Liver (tissue), 9 donors: ENCODE data around the gene KIF17. TPM values are rescaled to one million over a fixed set of nuclear protein-coding genes. Genes with fewer than 3 reads are reported as not detected.

Source experiments
- DNase-seq: peaks from one replicate; pipeline ENCODE4 v3.0.0-alpha.2; 2017; ENCODE audit warnings: low spot score
- H3K27ac ChIP-seq, 2 donors: one replicate each; pipeline ENCODE4 v1.7.0; 2013; ENCODE audit warnings: inconsistent platforms in 2 of 2, low read length in 2 of 2, control low read depth in 1 of 2, low read depth in 1 of 2, mild to moderate bottlenecking in 1 of 2
- H3K27me3 ChIP-seq, 4 donors: one replicate each; pipeline versions ENCODE4 v1.6.1 to v1.7.0; 2013; ENCODE audit warnings: low read length in 3 of 4, inconsistent platforms in 1 of 4, mild to moderate bottlenecking in 1 of 4, moderate library complexity in 1 of 4; ENCODE audit not compliant: control insufficient read depth in 4 of 4, insufficient read depth in 4 of 4
- H3K36me3 ChIP-seq, 4 donors: one replicate each; pipeline versions ENCODE4 v1.6.1 to v1.7.0; 2013; ENCODE audit warnings: low read length in 3 of 4, mild to moderate bottlenecking in 3 of 4, low read depth in 1 of 4, moderate library complexity in 1 of 4; ENCODE audit not compliant: control insufficient read depth in 4 of 4, insufficient read depth in 3 of 4
- H3K4me1 ChIP-seq, 4 donors: one replicate each; pipeline versions ENCODE4 v1.6.1 to v1.7.0; 2013; ENCODE audit warnings: low read length in 3 of 4, mild to moderate bottlenecking in 3 of 4, moderate library complexity in 1 of 4; ENCODE audit not compliant: control insufficient read depth in 4 of 4, insufficient read depth in 4 of 4
- H3K4me3 ChIP-seq, 3 donors: one replicate each; pipeline versions ENCODE4 v1.6.1 to v1.7.0; 2013; ENCODE audit warnings: low read length in 3 of 3, control low read depth in 1 of 3, low read depth in 1 of 3, mild to moderate bottlenecking in 1 of 3
- H3K9ac ChIP-seq, 2 donors: one replicate each; pipeline ENCODE4 v1.7.0; 2013; ENCODE audit warnings: low read length in 2 of 2, mild to moderate bottlenecking in 2 of 2, moderate library complexity in 2 of 2, control low read depth in 1 of 2, low read depth in 1 of 2
- H3K9me3 ChIP-seq, 4 donors: one replicate each; pipeline versions ENCODE4 v1.6.1 to v1.7.0; 2013; ENCODE audit warnings: low read length in 3 of 4; ENCODE audit not compliant: control insufficient read depth in 4 of 4
- ATF3 ChIP-seq: IDR thresholded peaks from 2 replicates; pipeline ENCODE4 v1.6.1; 2016; ENCODE audit warnings: antibody characterized with exemption
- CTCF ChIP-seq: fragments of 150-350 bp; IDR thresholded peaks from 2 replicates; pipeline ENCODE4 v1.5.1; 2017; ENCODE audit warnings: improper control_type of control experiment, low read depth, low read length; ENCODE audit not compliant: missing input control
- EGR1 ChIP-seq, 2 donors: IDR thresholded peaks; 2 replicates each; pipeline ENCODE4 v1.6.1; 2016 to 2018; ENCODE audit warnings: antibody characterized with exemption in 2 of 2, low read depth in 2 of 2
- FOXA1 ChIP-seq: IDR thresholded peaks from 2 replicates; pipeline ENCODE4 v1.6.1; 2016; ENCODE audit warnings: antibody characterized with exemption
- FOXA2 ChIP-seq: IDR thresholded peaks from 2 replicates; pipeline ENCODE4 v1.6.1; 2016; ENCODE audit warnings: antibody characterized with exemption
- GABPA ChIP-seq, 2 donors: IDR thresholded peaks in 1 of 2; conservative IDR thresholded peaks in 1 of 2; 2 replicates each; pipeline ENCODE4 v1.6.1; 2016; ENCODE audit warnings: antibody characterized with exemption in 2 of 2, mild to moderate bottlenecking in 1 of 2, moderate library complexity in 1 of 2
- HNF4A ChIP-seq, 2 donors: conservative IDR thresholded peaks; 2 replicates each; pipeline ENCODE4 v1.6.1; 2016; ENCODE audit warnings: antibody characterized with exemption in 2 of 2, mild to moderate bottlenecking in 2 of 2
- HNF4G ChIP-seq: IDR thresholded peaks from 2 replicates; pipeline ENCODE4 v1.6.1; 2016; ENCODE audit warnings: antibody characterized with exemption
- JUND ChIP-seq, 2 donors: IDR thresholded peaks; 2 replicates each; pipeline ENCODE4 v1.6.1; 2016; ENCODE audit warnings: antibody characterized with exemption in 2 of 2
- MAX ChIP-seq: IDR thresholded peaks from 2 replicates; pipeline ENCODE4 v1.6.1; 2016; ENCODE audit warnings: antibody characterized with exemption
- NR2F2 ChIP-seq: IDR thresholded peaks from 2 replicates; pipeline ENCODE4 v1.6.1; 2016; ENCODE audit warnings: antibody characterized with exemption
- RAD21 ChIP-seq, 2 donors: IDR thresholded peaks; 2 replicates each; pipeline ENCODE4 v1.6.1; 2016; ENCODE audit warnings: antibody characterized with exemption in 2 of 2, mild to moderate bottlenecking in 2 of 2
- REST ChIP-seq: IDR thresholded peaks from 2 replicates; pipeline ENCODE4 v1.6.1; 2016; ENCODE audit warnings: antibody characterized with exemption, mild to moderate bottlenecking
- RXRA ChIP-seq, 2 donors: IDR thresholded peaks; 2 replicates each; pipeline ENCODE4 v1.6.1; 2017 to 2018; ENCODE audit warnings: antibody characterized with exemption in 2 of 2, mild to moderate bottlenecking in 1 of 2
- SP1 ChIP-seq: IDR thresholded peaks from 2 replicates; pipeline ENCODE4 v1.6.1; 2018; ENCODE audit warnings: antibody characterized with exemption, mild to moderate bottlenecking
- TAF1 ChIP-seq: conservative IDR thresholded peaks from 2 replicates; pipeline ENCODE4 v1.6.1; 2016; ENCODE audit warnings: antibody characterized with exemption, mild to moderate bottlenecking
- YY1 ChIP-seq: IDR thresholded peaks from 2 replicates; pipeline ENCODE4 v1.6.1; 2016; ENCODE audit warnings: antibody characterized with exemption, mild to moderate bottlenecking
- ZBTB33 ChIP-seq: IDR thresholded peaks from 2 replicates; pipeline ENCODE4 v1.6.1; 2016; ENCODE audit warnings: antibody characterized with exemption
- WGBS: extraction: QIAGEN DNeasy Blood & Tissue Kit; methylation state at CpG from one replicate; pipeline ENCODE4 v1.1.7; 2013; 5-methylcytosine and 5-hydroxymethylcytosine counted together
- polyA plus RNA-seq, 2 donors: library from polyadenylated mRNA; stranded (reverse) in 1 of 2; unstranded in 1 of 2; fragments of 200-250 nt in 1 of 2; fragments of >200 nt in 1 of 2; fragmentation: Nextera tagmentation in 1 of 2; extraction: Ambion mirVana in 1 of 2; gene quantifications; one replicate each; pipeline versions ENCODE4 v1.2.1 to v1.2.3, GENCODE V29; 2013 to 2015
- total RNA-seq, 2 donors: library from RNA; depleted of rRNA; stranded (reverse); fragments of >200 nt; gene quantifications; one replicate each; pipeline ENCODE4 v1.2.3, GENCODE V29; 2014
- donor health status: healthy.
- donor health status: healthy.
- donor health status: healthy.
- donor health status: healthy.
- donor health status: healthy.

The KIF17 gene
- total and polyA plus RNA-seq, 4 donors: 1.0 to 2.7 (median 2.0) TPM

GRCh38 chr1:20636785-20637347 is 80.9 kb downstream of the KIF17 start:
- Histone ChIP-seq H3K27ac (no peak overlapping the region), H3K9ac (no peak overlapping the region), H3K9me3 (no peaks in the 10 kb centered on the region), H3K36me3 (peaks cover 6 to 37% (median 28%) of the 10 kb centered on the region in 4 donors), H3K4me3 (no peak overlapping the region), H3K27me3 (no peaks in the 10 kb centered on the region), H3K4me1 (peaks cover 9 to 18% (median 15%) of the 10 kb centered on the region in 4 donors)
- TF ChIP-seq CTCF (no peak), EGR1 (IDR thresholded peaks at IDR 0.05; ENCODE audit: low read depth in 2 of 2) (no peak), YY1 (no peak), MAX (no peak), ATF3 (no peak), ZBTB33 (no peak), HNF4A (conservative IDR thresholded peaks at IDR 0.05) (no peak), NR2F2 (no peak), FOXA2 (no peak), SP1 (no peak), HNF4G (no peak), RXRA (IDR thresholded peaks at IDR 0.05) (no peak), TAF1 (no peak), GABPA (IDR thresholded peaks at IDR 0.05 in 1 of 2, conservative IDR thresholded peaks at IDR 0.05 in 1 of 2) (no peak)
- DNase-seq: no peak
- WGBS: 90% methylated on average over 8 of the region's 8 CpGs

- 6% methylated on average over 4 of the region's 4 CpGs for WGBS
- TF ChIP-seq FOXA1 (no peak), MAX (no peak), HNF4A (conservative IDR thresholded peaks at IDR 0.05) (peak; percentile 4 to 40), JUND (IDR thresholded peaks at IDR 0.05) (peak in 1 of 2 donors; percentile 95), YY1 (no peak), RXRA (IDR thresholded peaks at IDR 0.05) (peak; percentile 21 to 73), SP1 (no peak), ATF3 (peak; percentile 59), HNF4G (no peak), FOXA2 (no peak), EGR1 (IDR thresholded peaks at IDR 0.05; ENCODE audit: low read depth in 2 of 2) (no peak), ZBTB33 (no peak), NR2F2 (no peak), REST (no peak), TAF1 (no peak), RAD21 (IDR thresholded peaks at IDR 0.05) (peak in 1 of 2 donors; percentile 11)
- Histone ChIP-seq H3K27ac (peak overlapping the region; percentile 92 to 95), H3K4me3 (peak overlapping the region in 2 of 3 donors; percentile 56 to 96), H3K27me3 (no peaks in the 10 kb centered on the region), H3K36me3 (peaks cover 6 to 25% (median 18%) of the 10 kb centered on the region in 4 donors), H3K4me1 (peaks cover 9 to 18% (median 15%) of the 10 kb centered on the region in 4 donors), H3K9ac (peak overlapping the region; percentile 62 to 83), H3K9me3 (no peaks in the 10 kb centered on the region)
- no peak for DNase-seq
These were observed 83.2 kb downstream of the KIF17 start for GRCh38 chr1:20634594-20635084.
